Measurements from ENCODE around the gene TMEM38B.

DNA sequence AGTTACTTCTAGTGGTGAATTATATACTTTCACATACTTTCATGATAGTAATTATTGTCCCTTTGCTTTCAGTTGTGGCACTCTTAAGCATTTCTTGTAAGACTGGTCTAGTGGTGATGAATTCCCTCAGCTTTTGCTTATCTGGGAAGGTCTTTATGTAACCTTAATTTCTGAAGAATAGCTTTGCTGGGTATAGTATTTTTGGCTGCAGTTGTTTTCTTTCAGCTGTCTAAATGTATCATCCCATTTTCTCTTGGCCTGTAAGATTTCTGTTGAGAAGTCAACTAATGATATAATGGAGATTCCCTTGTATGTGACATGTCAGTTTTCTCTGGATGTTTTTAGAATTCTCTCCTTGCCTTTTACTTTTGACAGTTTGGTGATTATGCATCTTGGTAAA lies 41.0 kb downstream of the TMEM38B start:
- TF ChIP-seq, protein P1, sequence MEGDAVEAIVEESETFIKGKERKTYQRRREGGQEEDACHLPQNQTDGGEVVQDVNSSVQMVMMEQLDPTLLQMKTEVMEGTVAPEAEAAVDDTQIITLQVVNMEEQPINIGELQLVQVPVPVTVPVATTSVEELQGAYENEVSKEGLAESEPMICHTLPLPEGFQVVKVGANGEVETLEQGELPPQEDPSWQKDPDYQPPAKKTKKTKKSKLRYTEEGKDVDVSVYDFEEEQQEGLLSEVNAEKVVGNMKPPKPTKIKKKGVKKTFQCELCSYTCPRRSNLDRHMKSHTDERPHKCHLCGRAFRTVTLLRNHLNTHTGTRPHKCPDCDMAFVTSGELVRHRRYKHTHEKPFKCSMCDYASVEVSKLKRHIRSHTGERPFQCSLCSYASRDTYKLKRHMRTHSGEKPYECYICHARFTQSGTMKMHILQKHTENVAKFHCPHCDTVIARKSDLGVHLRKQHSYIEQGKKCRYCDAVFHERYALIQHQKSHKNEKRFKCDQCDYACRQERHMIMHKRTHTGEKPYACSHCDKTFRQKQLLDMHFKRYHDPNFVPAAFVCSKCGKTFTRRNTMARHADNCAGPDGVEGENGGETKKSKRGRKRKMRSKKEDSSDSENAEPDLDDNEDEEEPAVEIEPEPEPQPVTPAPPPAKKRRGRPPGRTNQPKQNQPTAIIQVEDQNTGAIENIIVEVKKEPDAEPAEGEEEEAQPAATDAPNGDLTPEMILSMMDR (IDR thresholded peaks at IDR 0.05; ENCODE audit: extremely low read depth in 1 of 2, insufficient read depth in 1 of 2, low read depth in 1 of 2, low read length in 2 of 2): no peak
- TF ChIP-seq POLR2AphosphoS5 (IDR thresholded peaks at IDR 0.05; ENCODE audit: insufficient read depth, low read depth, low read length): no peak
- no peak for TF ChIP-seq EZH2 (IDR thresholded peaks at IDR 0.05; ENCODE audit: borderline replicate concordance, low read depth, low read length, severe bottlenecking)
- no peak for TF ChIP-seq JUN (IDR thresholded peaks at IDR 0.05; ENCODE audit: borderline replicate concordance, insufficient read depth, insufficient read length, low read depth)
- TF ChIP-seq, protein P2, sequence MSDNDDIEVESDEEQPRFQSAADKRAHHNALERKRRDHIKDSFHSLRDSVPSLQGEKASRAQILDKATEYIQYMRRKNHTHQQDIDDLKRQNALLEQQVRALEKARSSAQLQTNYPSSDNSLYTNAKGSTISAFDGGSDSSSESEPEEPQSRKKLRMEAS (IDR thresholded peaks at IDR 0.05; ENCODE audit: insufficient read depth, insufficient read length): no peak
- TF ChIP-seq POLR2A (IDR thresholded peaks at IDR 0.05; ENCODE audit: low read depth, low read length): no peak
- no peak for TF ChIP-seq GATA2 (IDR thresholded peaks at IDR 0.05; ENCODE audit: insufficient read depth, insufficient read length, low read depth, low read length)
- TF ChIP-seq FOS (IDR thresholded peaks at IDR 0.05; ENCODE audit: borderline replicate concordance, insufficient read depth, low read length): no peak
